H9 (cell line): Measurements from ENCODE around the gene TP53TG5. TPM values are rescaled to one million over a fixed set of nuclear protein-coding genes. Genes with fewer than 3 reads are reported as not detected.

Experiments used
- DNase-seq: peaks from one replicate; pipeline ENCODE4 v3.0.0-alpha.2; 2017
- H2AFZ ChIP-seq: one replicate; pipeline ENCODE4 v1.6.1; 2013; ENCODE audit warnings: mild to moderate bottlenecking, low read length, control low read depth, moderate library complexity
- H2AK5ac ChIP-seq: 2 replicates; pipeline ENCODE4 v1.6.1; 2013; ENCODE audit warnings: low read length, control low read depth, mixed read lengths; ENCODE audit not compliant: insufficient read length
- H2BK120ac ChIP-seq: one replicate; pipeline ENCODE4 v1.6.1; 2013; ENCODE audit warnings: low read depth, mild to moderate bottlenecking, low read length, control low read depth, inconsistent platforms; ENCODE audit not compliant: poor library complexity, severe bottlenecking
- H2BK12ac ChIP-seq: 2 replicates; pipeline ENCODE4 v1.6.1; 2013; ENCODE audit warnings: low read length, control low read depth, mixed read lengths, low read depth; ENCODE audit not compliant: insufficient read length
- H2BK15ac ChIP-seq: 2 replicates; pipeline ENCODE4 v1.6.1; 2013; ENCODE audit warnings: low read depth, low read length, control low read depth
- H2BK20ac ChIP-seq: one replicate; pipeline ENCODE4 v1.6.1; 2013; ENCODE audit warnings: low read depth, mild to moderate bottlenecking, low read length, control low read depth, inconsistent platforms; ENCODE audit not compliant: poor library complexity, severe bottlenecking
- H2BK5ac ChIP-seq: 2 replicates; pipeline ENCODE4 v1.6.1; 2013; ENCODE audit warnings: low read length, control low read depth, mixed read lengths; ENCODE audit not compliant: insufficient read length
- H3K14ac ChIP-seq: 2 replicates; pipeline ENCODE4 v1.6.1; 2013; ENCODE audit warnings: low read length, control low read depth; ENCODE audit not compliant: insufficient read depth
- H3K18ac ChIP-seq: 2 replicates; pipeline ENCODE4 v1.6.1; 2013; ENCODE audit warnings: low read depth, mild to moderate bottlenecking, mixed read lengths, low read length, control low read depth; ENCODE audit not compliant: insufficient read length
- H3K23ac ChIP-seq: 2 replicates; pipeline ENCODE4 v1.6.1; 2013; ENCODE audit warnings: low read length, control low read depth, mixed read lengths, low read depth; ENCODE audit not compliant: insufficient read length
- H3K23me2 ChIP-seq: 2 replicates; pipeline ENCODE4 v1.6.1; 2013; ENCODE audit warnings: low read depth, mild to moderate bottlenecking, mixed read lengths, low read length, control low read depth; ENCODE audit not compliant: insufficient read length, poor library complexity, severe bottlenecking
- H3K27ac ChIP-seq: 2 replicates; pipeline ENCODE4 v1.5.1; 2013; ENCODE audit warnings: low read length, control low read depth, mixed read lengths, low read depth; ENCODE audit not compliant: insufficient read length
- H3K27me3 ChIP-seq: 2 replicates; pipeline ENCODE4 v1.6.1; 2013; ENCODE audit warnings: low read length, control low read depth, inconsistent platforms; ENCODE audit not compliant: insufficient read depth
- H3K4ac ChIP-seq: 2 replicates; pipeline ENCODE4 v1.6.1; 2013; ENCODE audit warnings: low read depth, mild to moderate bottlenecking, control low read depth, inconsistent platforms, low read length, moderate library complexity
- H3K4me1 ChIP-seq: 2 replicates; pipeline ENCODE4 v1.6.1; 2013; ENCODE audit warnings: low read length, control low read depth, inconsistent platforms; ENCODE audit not compliant: insufficient read depth
- H3K4me2 ChIP-seq: 2 replicates; pipeline ENCODE4 v1.6.1; 2013; ENCODE audit warnings: low read length, control low read depth, mixed read lengths; ENCODE audit not compliant: insufficient read length, insufficient read depth
- H3K56ac ChIP-seq: 2 replicates; pipeline ENCODE4 v1.6.1; 2013; ENCODE audit warnings: low read depth, mild to moderate bottlenecking, mixed read lengths, low read length, control low read depth; ENCODE audit not compliant: insufficient read length
- H3K79me1 ChIP-seq: 2 replicates; pipeline ENCODE4 v1.6.1; 2013; ENCODE audit warnings: low read depth, mild to moderate bottlenecking, moderate library complexity, low read length, control low read depth, inconsistent platforms; ENCODE audit not compliant: insufficient read depth, poor library complexity, severe bottlenecking
- H3K79me2 ChIP-seq: 2 replicates; pipeline ENCODE4 v1.6.1; 2013; ENCODE audit warnings: low read length, control low read depth, inconsistent platforms; ENCODE audit not compliant: insufficient read depth
- H3K9ac ChIP-seq: 2 replicates; pipeline ENCODE4 v1.6.1; 2013; ENCODE audit warnings: low read length, control low read depth, mixed read lengths; ENCODE audit not compliant: insufficient read length; ENCODE audit errors: extremely low read depth
- H3K9me3 ChIP-seq: one replicate; pipeline ENCODE4 v1.6.1; 2013; ENCODE audit warnings: low read depth, low read length, inconsistent platforms; ENCODE audit not compliant: control insufficient read depth
- H3T11ph ChIP-seq: one replicate; pipeline ENCODE4 v1.6.1; 2013; ENCODE audit warnings: mild to moderate bottlenecking, low read length, control low read depth, inconsistent platforms
- H4K20me1 ChIP-seq: one replicate; pipeline ENCODE4 v1.6.1; 2013; ENCODE audit not compliant: control insufficient read depth, insufficient read length, insufficient read depth
- H4K5ac ChIP-seq: 2 replicates; pipeline ENCODE4 v1.6.1; 2013; ENCODE audit warnings: low read depth, mild to moderate bottlenecking, mixed read lengths, low read length, control low read depth; ENCODE audit not compliant: insufficient read length
- H4K8ac ChIP-seq: replicated peaks from 2 replicates; pipeline ENCODE4 v1.6.1; 2013; ENCODE audit warnings: low read length, control low read depth, mixed read lengths, low read depth; ENCODE audit not compliant: insufficient read length
- H4K91ac ChIP-seq: 2 replicates; pipeline ENCODE4 v1.6.1; 2013; ENCODE audit warnings: low read depth, mild to moderate bottlenecking, moderate library complexity, mixed read lengths, low read length, control low read depth; ENCODE audit not compliant: insufficient read length
- H3K27ac Mint-ChIP-seq, 3 experiments: 2 replicates in 2 of 3; 3 replicates in 1 of 3; pipeline ENCODE4 v1.8.0; 2020 to 2021; ENCODE audit warnings: mixed read lengths in 3 of 3, mild to moderate bottlenecking in 1 of 3, moderate library complexity in 1 of 3
- H3K27me3 Mint-ChIP-seq: 2 replicates; pipeline ENCODE4 v1.8.0; 2021; ENCODE audit warnings: low read depth, mild to moderate bottlenecking, moderate library complexity, mixed read lengths
- H3K36me3 Mint-ChIP-seq, 3 experiments: 2 replicates in 2 of 3; 3 replicates in 1 of 3; pipeline ENCODE4 v1.8.0; 2020 to 2021; ENCODE audit warnings: low read depth in 3 of 3, mixed read lengths in 3 of 3; ENCODE audit not compliant: insufficient read depth in 1 of 3
- H3K4me1 Mint-ChIP-seq, 2 experiments: 2 replicates each; pipeline ENCODE4 v1.8.0; 2020; ENCODE audit warnings: mixed read lengths in 2 of 2
- H3K4me3 Mint-ChIP-seq, 2 experiments: 2 replicates in 1 of 2; 3 replicates in 1 of 2; pipeline ENCODE4 v1.8.0; 2020 to 2021; ENCODE audit warnings: mild to moderate bottlenecking in 2 of 2, mixed read lengths in 2 of 2, moderate library complexity in 1 of 2
- H3K9me3 Mint-ChIP-seq, 2 experiments: 2 replicates in 1 of 2; 3 replicates in 1 of 2; pipeline ENCODE4 v1.8.0; 2020; ENCODE audit warnings: mild to moderate bottlenecking in 2 of 2, mixed read lengths in 2 of 2, moderate library complexity in 1 of 2
- WGBS: extraction: QIAGEN DNeasy Blood & Tissue Kit; methylation state at CpG from one replicate; pipeline ENCODE4 v1.1.7; 2013; ENCODE audit warnings: missing lambda C conversion rate, low lambda C conversion rate, mixed read lengths; ENCODE audit not compliant: insufficient read length; ENCODE audit errors: extremely low coverage; 5-methylcytosine and 5-hydroxymethylcytosine counted together
- total RNA-seq: library from RNA; stranded (reverse); gene quantifications from 2 replicates; pipeline ENCODE4 v1.2.1, GENCODE V29; 2021
- TF ChIP-seq, protein P1 (sequence below): fragments of 200-600 bp; sonication (generic); conservative IDR thresholded peaks from 3 replicates; pipeline ENCODE4 v1.8.0; 2021; ENCODE audit warnings: antibody characterized with exemption, mild to moderate bottlenecking

The TP53TG5 gene
- total RNA-seq, 1 experiment from 2014 or later: not detected

DNA sequence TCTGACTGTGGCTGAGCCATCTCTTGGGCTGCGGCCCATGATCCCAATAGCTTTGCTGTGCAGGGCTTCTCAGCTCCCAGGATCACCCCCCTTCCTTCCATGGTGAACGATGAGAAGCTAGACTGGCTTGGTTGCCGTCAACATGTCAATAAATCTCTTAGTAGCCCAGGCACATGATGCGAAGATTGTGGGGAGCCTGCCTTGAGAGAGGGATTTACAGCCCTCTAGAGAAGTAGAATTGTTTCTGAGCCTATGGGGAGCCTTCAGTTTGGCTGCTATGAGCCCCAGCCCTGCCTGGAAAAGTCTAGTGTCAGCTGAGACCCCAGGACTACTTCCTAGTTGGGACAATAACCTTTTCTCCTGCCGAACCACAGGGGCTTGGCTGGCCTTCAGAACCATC, 34.5 kb upstream of the TP53TG5 start:
- WGBS: no CpG with 5 or more reads among the region's 5 CpGs
- no peaks in the 10 kb centered on the region for H3K9me3 Mint-ChIP-seq

More for the DNA sequence above, 34.5 kb upstream of the TP53TG5 start:
- H2BK5ac ChIP-seq: no peak overlapping the region
- no peak overlapping the region for H4K8ac ChIP-seq
- no peak overlapping the region for H3K18ac ChIP-seq
- H3K9ac ChIP-seq: no peak overlapping the region
- no peaks in the 10 kb centered on the region for H3K9me3 ChIP-seq
- DNase-seq: no peak
- no peak overlapping the region for H2AK5ac ChIP-seq
- Mint-ChIP-seq H3K4me3 (no peak overlapping the region), H3K36me3 (peaks cover 7 to 20% (median 16%) of the 10 kb centered on the region in 3 experiments; a peak in 6 of 7 replicates), H3K4me1 (peaks cover 13 to 15% of the 10 kb centered on the region in 2 experiments), H3K27ac (no peak overlapping the region), H3K27me3 (peaks cover 6% of the 10 kb centered on the region)
- TF ChIP-seq, protein P1, sequence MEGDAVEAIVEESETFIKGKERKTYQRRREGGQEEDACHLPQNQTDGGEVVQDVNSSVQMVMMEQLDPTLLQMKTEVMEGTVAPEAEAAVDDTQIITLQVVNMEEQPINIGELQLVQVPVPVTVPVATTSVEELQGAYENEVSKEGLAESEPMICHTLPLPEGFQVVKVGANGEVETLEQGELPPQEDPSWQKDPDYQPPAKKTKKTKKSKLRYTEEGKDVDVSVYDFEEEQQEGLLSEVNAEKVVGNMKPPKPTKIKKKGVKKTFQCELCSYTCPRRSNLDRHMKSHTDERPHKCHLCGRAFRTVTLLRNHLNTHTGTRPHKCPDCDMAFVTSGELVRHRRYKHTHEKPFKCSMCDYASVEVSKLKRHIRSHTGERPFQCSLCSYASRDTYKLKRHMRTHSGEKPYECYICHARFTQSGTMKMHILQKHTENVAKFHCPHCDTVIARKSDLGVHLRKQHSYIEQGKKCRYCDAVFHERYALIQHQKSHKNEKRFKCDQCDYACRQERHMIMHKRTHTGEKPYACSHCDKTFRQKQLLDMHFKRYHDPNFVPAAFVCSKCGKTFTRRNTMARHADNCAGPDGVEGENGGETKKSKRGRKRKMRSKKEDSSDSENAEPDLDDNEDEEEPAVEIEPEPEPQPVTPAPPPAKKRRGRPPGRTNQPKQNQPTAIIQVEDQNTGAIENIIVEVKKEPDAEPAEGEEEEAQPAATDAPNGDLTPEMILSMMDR: no peak
- no peak overlapping the region for H3K23ac ChIP-seq
- H3K4me2 ChIP-seq: no peak overlapping the region
- H2BK12ac ChIP-seq: no peak overlapping the region
- H2BK120ac ChIP-seq: no peak overlapping the region
- H3K79me1 ChIP-seq: no peaks in the 10 kb centered on the region
- no peak overlapping the region for H4K91ac ChIP-seq
- no peak overlapping the region for H3K14ac ChIP-seq
- H2AFZ ChIP-seq: no peak overlapping the region
- no peak overlapping the region for H2BK20ac ChIP-seq
- peaks cover 2% of the 10 kb centered on the region; the same call in 1 of the 2 replicates for H3K79me2 ChIP-seq
- H4K5ac ChIP-seq: no peak overlapping the region
- no peak overlapping the region for H3K56ac ChIP-seq
- no peak overlapping the region for H3K27ac ChIP-seq
- no peaks in the 10 kb centered on the region; the same call in 1 of the 2 replicates for H3K27me3 ChIP-seq
- no peak overlapping the region for H3T11ph ChIP-seq
- H3K4ac ChIP-seq: no peak overlapping the region
- no peak overlapping the region for H2BK15ac ChIP-seq
- H3K23me2 ChIP-seq: peaks cover 8% of the 10 kb centered on the region
- peaks cover under 1% of the 10 kb centered on the region; the same call in 1 of the 2 replicates for H3K4me1 ChIP-seq
- H4K20me1 ChIP-seq: no peaks in the 10 kb centered on the region
